ENCODE measurements around the gene PHKG1. TPM values are rescaled to one million over a fixed set of nuclear protein-coding genes. Genes with fewer than 3 reads are reported as not detected.
"Not testable (repeated sequence)": the region's sequence is repeated elsewhere in the genome, so short reads cannot be mapped to it uniquely, and the experiment has no call there.

PHKG1 gene
- total RNA-seq, 1 donor from 2014 or later, result 2.4 TPM

DNA sequence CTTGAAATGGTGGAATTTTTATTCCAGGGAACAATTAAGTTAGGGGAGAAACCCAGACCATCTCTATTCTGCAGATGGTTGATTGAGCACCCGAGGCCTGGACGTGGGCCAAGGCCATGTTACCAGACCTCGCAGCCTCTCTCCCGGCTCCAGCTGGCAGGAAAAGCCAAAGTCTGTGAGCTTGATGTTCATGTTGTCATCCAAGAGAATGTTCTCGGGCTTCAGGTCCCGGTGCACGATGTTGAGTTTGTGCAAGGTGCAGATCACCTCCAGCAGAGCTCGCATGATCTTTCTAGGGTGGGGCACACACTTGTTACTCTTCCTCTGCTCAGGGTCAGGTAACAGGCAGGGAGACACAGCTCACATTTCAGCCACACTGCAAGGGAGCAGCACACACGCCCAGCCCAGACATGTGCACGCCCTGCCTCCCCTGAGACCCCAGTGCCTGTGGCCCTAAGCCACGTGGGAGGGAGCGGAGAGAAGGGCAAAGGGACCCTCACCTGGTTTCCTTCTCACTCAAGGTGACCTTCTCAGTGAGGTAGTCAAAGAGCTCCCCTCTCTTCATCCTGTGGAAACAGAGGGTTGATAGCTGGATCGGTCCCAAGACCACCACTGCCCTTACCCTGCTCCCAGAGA, 9.5 kb downstream of the PHKG1 start:
- no peak for DNase-seq (ENCODE audit: low spot score)

DNA sequence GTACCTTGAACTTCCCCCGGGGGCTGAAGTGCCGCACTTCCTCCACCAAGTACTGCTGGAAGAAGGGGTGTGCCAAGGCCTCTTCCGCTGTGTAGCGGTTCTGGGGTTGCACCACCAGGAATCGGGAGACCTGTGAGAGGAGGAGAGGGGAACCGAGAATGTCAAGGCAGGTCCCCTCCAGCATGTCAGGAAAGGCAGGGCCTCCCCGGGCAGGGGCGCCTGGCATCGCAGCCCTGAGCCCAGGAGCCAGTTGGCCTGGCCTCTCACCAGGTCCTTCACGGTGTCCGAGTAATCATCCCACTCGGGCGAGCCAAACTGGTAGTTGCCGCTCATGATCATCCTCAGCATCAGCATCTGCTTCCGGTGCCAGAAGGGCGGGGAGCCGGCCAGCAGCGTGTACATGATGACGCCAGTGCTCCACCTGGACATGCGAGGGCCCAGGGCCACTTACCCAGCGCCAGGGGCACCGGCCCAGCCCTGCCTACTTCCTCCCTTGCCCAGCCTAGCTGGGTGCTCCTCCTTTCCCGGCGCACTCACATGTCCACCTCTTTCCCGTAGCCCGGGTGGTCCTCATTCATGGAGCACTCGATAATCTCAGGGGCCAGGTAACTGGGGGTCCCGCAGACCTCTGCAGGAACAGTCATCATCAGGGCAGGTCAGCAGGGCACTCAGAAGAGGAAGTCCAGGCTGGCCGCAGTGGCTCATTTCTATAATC, 11.0 kb downstream of the PHKG1 start:
- no peak for DNase-seq (ENCODE audit: low spot score)

DNA sequence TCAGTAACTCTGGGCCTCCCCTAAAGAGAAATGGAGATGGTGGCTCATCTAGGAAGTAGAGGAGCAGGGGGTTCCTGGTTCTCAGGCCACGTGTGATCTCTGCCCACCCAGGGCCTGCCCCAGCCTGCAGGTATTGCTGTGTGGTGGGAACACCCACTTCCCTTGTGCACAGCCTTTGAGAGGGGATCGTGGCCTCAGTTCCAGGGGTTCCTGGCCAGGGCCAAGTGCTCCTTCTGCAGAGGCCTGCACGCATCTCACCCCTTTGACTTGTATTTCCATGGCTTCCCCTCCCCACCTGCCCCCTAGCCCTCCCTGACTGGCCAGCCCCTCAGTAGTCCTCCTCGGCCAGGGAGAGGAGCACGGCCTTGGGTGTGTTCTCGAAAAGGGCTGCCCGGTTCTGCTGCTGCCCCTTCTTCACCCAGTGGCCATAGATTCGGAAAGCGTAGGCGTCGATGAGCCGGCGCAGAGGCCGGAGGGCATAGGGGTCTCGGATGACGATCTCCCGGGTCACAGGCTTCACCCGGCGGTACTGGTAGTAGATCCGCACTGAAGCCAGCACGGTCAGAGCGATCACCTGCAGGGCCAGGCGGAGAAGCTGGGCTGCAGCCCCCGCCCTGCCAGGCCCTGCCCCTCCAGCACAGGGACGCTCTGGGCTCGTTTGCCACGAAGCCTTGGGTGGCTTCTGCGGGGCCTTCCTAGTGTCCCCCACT, 11.9 kb downstream of the PHKG1 start:
- DNase-seq (ENCODE audit: low spot score), result not testable (repeated sequence)

DNA sequence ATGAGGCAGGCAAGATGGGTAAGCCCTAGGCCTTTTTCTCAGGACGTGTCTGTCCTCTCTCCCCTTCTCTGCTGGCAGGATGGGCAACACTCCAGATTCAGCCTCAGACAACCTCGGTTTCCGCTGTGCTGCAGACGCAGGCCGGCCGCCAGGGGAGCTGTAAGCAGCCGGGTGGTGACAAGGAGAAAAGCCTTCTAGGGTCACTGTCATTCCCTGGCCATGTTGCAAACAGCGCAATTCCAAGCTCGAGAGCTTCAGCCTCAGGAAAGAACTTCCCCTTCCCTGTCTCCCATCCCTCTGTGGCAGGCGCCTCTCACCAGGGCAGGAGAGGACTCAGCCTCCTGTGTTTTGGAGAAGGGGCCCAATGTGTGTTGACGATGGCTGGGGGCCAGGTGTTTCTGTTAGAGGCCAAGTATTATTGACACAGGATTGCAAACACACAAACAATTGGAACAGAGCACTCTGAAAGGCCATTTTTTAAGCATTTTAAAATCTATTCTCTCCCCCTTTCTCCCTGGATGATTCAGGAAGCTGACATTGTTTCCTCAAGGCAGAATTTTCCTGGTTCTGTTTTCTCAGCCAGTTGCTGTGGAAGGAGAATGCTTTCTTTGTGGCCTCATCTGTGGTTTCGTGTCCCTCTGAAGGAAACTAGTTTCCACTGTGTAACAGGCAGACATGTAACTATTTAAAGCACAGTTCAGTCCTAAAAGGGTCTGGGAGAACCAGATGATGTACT, 13.1 kb downstream of the PHKG1 start:
- no peak for DNase-seq (ENCODE audit: low spot score)

DNA sequence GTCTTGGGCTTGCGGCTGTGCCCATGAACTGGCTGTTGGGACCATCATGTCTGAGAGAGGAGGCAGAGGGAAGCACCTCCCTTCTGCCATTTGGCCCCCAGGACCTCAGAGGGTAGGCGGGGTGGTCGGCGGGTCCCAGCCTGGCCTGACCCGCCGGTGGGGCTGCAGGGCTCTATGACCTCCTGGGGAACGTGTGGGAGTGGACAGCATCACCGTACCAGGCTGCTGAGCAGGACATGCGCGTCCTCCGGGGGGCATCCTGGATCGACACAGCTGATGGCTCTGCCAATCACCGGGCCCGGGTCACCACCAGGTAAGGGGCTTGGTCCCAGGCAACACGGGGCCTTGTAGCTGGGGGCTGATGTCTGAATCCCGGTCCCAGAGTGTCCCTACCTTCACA, 14.6 kb downstream of the PHKG1 start:
- no peak for DNase-seq (ENCODE audit: low spot score)

DNA sequence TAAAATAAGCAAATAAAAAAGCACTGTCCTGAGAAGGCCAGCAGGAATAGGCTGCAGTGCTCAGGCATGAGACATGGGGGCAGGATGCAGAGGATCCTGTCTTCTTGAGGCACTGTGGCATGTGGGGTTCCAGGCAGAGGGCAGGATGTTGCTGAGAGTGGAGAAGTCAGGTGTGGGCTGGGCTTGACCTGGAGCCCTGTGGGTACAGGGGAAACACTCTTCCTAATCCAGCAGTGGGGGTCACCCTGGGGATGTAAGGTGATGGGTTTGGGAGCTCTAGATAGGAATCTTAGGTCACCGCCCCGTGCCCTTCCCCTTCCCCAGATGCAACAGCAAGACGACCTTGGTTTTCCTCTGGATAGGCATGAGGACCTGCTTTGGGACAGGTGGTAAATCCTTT, 15.1 kb downstream of the PHKG1 start:
- DNase-seq (ENCODE audit: low spot score), result no peak

DNA sequence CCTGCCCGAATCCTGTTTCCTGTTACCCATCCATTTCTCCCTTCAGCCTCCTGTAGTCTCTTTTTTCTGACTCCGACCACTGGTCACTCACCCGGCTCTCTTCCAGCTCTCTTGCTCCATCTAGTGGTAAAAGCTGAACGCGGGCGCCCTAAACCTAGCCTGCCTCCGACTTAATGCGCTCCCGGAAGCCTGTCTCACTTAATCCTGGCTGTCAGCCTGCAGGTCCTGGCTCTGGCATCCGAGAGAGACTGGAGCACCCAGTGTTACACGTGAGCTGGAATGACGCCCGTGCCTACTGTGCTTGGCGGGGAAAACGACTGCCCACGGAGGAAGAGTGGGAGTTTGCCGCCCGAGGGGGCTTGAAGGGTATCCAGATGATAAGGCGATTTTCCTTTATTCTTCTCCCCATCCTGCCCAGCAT, 18.4 kb downstream of the PHKG1 start:
- DNase-seq (ENCODE audit: low spot score), result peak; percentile 86

DNA sequence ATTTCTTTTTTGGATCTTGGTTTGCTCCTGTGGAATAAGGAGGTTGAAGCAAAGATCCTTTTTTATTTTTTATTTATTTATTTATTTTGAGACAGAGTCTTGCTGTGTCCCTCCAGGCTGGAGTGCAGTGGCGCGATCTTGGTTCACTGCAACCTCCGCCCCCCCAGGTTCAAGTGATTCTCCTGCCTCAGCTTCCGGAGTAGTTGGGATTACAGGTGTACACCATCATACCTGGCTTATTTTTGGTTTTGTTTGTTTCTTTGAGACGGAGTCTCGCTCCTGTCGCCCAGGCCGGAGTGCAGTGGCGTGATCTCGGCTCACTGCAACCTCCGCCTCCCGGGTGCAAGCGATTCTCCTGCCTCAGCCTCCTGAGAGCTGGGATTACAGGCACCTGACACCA, 26.4 kb downstream of the PHKG1 start:
- not testable (repeated sequence) for DNase-seq (ENCODE audit: low spot score)

DNA sequence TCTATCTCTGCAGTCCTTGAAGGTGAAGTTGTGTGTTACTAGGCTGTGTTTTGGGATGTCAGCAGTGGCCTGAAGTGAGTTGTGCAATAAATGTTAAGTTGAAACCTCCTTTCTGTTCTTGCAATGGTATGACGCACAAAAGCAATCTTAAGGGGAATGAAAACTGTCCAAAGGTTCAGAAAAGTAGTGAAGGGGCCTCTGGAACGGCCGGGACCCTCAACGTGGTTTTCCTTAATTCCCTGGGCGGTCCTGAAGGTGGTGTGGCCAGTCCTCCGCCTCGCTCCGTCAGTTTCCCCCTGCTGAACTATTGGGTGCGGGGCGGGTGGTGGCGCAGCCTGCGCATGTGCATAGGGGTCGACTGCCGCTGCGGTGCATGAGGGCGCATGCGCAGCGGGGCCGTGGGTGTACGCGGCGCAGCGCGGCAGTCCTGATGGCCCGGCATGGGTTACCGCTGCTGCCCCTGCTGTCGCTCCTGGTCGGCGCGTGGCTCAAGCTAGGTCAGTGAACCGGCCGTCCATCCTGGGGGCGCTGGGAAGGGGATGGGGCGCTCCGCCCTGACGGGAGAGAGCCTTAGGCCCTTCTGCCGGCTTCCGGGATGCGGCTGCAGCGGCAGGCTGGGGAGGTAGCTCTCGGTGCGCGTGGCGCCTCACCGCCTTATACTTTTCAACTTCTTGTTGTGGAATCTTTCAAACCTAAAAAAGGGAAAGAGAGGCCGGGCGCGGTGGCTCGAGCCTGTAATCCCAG, 28.7 kb downstream of the PHKG1 start, which contains the start of gene SUMF2:
SUMF2 (plus strand) TSS at position 405 of the 744 bp plus-strand sequence; CDS start at position 431, 26 bp downstream.
- peak; percentile 96 for DNase-seq (ENCODE audit: low spot score)

DNA sequence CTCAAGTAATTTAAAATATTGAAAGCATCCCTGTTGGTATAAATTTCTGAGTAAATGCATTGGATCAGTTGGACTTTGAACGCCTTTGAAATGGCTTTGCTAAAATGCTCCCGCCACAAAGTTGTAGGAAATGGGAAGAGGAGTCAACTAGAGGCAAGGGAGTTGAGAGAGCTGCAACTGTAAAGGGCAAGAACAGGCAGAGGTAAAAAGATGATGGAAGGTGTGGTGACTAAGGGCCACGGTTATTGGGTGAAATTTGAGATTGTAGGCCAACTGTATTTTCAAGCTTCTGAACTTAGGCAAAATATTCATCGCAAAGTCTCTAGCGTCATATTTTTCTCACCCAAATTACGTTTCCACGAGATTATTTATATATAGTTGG, 29.3 kb downstream of the PHKG1 start:
- no peak for DNase-seq (ENCODE audit: low spot score)

DNA sequence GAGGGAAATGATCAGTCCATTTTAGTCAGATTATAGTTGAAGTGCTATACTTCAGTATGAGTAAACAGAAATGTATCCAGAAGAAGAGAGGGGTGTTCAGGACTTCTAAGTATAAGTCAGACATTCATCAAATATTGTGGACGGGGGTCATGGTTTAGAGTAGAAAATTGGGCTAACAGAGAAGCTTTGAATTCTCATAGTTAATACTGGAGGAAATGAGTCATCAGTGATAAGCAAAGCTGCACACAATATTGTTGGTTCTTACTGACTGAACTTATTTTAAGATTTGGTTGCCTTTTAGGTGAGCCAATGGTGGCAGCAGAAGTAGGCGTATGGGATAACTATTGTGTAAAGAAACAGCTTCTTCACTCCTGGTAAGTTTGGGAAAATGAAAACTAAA, 30.4 kb downstream of the PHKG1 start:
- DNase-seq (ENCODE audit: low spot score), result no peak

DNA sequence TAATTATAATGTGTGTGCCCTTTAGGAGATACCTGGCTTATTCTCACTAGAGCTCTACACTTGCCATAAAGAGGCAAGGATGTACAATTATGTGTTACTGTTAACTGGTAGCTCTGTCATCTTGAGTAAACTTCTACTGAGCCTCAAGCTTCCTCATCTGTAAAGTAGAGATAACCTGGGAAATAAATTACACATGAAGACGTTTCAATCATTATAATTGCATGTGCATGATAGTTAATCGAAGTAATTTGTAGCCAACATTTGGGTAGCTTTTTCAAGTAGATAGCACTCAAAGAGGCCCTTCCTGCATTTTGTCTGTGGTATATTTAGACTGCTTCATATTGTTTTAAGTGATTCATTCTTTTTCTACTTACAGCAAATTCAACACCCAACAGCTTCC, 38.8 kb downstream of the PHKG1 start:
- no peak for DNase-seq (ENCODE audit: low spot score)

DNA sequence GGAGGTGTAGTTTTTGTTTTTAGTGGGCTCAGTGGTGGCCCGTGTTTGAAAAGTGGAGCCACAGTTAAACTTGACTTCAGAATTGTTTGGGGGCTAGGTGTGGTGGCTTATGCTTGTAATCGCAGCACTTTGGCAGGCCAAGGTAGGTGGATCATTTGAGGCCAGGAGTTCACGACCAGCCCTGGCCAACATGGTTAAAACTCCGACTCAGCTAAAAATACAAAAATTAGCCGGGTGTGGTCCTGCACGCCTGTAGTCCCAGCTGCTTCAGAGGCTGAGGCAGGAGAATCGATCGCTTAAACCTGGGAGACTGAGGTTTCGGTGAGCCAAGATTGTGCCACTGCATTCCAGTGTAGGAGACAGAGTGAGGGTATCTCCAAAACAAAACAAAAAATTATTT, 39.4 kb downstream of the PHKG1 start:
- no peak for DNase-seq (ENCODE audit: low spot score)

DNA sequence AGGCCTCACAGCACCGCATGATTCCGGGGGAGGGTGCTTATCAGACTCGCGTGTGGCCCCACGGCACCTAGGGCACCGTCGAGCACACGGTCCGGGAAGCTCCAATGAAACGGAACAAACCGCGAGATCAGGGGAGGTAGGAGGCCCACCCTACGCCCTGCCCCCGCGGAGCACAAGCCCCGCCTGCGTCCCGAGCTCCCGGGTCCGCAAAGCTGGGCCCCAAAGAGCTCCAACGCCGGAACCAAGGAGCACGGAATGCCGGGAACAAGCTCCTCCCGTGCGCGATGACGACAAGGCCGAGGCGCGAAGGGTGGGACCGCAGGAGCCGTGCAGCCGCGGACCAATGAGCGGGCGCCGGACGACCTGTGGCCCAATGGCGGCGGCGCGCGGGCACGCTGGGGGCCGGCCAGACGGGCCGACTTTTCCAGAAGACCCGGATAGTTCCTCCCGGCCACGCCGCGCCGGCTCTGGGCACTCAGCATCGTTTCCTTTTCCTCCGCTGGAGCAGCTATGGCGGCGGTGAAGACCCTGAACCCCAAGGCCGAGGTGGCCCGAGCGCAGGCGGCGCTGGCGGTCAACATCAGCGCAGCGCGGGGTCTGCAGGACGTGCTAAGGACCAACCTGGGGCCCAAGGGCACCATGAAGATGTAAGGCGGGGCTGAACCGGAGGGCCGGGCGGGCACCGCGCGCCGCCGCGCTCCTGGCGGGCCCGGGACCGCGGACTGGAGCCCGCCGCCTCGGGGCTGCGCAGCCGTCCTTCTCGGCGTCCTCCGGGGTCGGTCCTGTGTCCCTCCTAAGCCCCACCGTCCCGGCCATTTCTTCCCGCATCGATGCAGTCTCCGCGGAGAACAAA, 41.2 kb downstream of the PHKG1 start, which contains the start of the genes CCT6A and PSPH:
CCT6A (plus strand) TSS at position 427 of the 853 bp plus-strand sequence; CDS start at position 511, 84 bp downstream.
PSPH (minus strand) TSS at position 106 of the 853 bp plus-strand sequence. CDS start 30,232 bp downstream, outside the sequence.
- DNase-seq (ENCODE audit: low spot score), result peak; percentile 99

DNA sequence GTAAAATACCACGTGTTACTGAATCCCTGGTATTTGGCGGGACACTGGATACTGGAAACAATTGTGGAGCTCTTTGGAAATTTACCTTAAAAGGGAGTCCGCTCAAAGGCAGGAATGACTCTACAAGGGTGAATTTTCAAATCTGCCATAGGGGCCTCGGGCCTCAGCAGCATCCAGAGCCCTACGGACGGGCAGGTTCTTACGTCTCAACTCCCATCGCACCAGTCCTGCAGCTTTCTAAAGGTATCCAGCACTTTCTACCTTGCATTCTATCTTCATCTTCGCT, 41.8 kb downstream of the PHKG1 start:
- no peak for DNase-seq (ENCODE audit: low spot score)

DNA sequence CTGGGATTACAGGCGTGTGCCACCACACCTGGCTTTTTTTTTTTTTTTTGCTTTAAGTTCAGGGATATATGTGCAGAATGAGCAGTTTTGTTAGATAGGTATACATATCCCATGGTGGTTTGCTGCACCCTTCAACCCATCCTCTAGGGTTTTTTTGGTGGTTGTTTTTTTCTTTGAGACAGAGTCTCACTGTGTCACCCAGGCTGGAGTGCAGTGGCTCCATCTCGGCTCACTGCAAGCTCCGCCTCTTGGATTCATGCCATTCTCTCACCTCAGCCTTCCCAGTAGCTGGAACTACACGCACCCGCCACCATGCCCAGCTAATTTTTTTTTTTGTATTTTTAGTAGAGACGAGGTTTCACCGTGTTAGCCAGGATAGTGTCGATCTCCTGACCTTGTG, 44.0 kb downstream of the PHKG1 start:
- DNase-seq (ENCODE audit: low spot score), result not testable (repeated sequence)

DNA sequence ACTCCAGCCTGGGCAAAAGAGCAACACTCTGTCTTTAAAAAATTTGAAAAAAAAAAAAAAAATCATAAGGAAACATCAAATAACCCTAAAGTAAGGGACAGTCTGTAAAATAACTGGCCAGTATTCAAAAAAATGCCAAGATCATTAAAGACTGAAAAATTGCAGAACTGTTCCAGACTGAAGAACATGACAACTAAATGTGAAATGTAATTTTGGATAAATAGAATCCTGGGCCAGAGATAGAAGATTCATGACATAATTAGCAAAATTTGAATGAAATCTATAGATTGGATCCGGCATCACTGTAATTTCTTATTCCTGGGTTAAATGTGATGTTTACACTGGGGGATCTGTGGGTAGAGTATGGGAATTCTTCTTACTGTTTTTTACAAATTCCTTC, 44.5 kb downstream of the PHKG1 start:
- DNase-seq (ENCODE audit: low spot score), result peak; percentile 40

DNA sequence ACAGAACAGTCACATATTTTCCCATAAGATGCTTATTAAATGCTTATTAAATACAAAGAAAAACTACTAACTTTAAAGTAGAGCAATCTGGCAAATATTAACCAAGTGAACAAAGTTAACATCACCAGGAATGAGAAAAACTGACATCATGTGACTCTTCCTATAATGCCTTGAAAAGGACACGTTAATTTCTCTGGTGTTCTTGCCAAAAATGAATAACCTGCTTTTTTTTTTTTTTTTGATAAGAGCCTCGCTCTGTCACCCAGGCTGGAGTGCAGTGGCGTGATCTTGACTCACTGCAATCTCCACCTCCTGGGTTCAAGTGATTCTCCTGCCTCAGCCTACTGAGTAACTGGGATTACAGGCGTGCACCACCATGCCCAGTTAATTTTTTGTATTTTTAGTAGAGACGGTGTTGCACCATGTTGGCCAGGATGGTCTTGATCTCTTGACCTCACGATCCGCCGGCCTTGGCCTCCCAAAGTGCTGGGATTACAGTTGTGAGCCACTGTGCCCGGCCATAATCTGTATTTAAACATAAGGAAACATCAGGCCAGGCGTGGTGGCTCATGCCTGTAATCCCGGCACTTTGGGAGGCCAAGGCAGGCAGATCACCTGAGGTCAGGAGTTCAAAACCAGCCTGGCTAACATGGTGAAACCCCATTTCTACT, 45.2 kb downstream of the PHKG1 start:
- not testable (repeated sequence) for DNase-seq (ENCODE audit: low spot score)

DNA sequence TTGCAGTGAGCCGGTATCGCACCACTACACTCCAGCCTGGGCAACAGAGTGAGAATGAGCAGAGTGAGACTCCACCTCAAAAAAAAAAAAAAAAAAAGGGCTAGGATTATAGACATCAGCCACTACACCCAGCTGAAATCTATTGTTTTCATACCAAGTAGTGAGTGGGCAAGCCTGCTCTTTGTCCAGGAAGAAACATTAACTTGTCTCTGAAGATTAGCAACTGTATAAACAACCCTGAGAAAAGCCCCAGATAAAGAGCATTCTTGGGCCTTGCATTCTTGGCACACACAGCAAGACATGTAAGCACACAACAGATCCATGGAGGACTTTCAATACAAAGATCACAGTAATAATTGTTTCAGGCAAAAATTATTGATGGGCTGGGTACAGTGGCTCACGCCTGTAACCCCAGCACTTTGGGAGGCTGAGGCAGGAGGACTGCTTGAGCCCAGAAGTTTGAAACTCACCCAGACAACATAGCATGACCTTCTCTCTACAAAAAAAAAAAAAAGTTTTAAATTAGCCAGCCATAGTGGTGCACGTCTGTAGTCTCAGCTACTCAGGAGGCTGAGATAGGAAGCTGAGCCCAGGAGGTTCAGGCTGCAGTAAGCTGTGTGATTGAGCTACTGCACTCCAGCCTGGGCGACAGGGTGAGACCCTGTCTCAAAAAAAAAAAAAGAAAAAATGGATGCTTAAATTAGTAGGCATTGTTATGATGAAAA, 45.9 kb downstream of the PHKG1 start:
- peak; percentile 88 for DNase-seq (ENCODE audit: low spot score)
